SK-N-SH treated with all-trans-retinoic acid at 6 μM for 48 hours (cell line): ENCODE data around the gene WNT7A.

Experiments
- ATAC-seq: fragments of 200-7000 bp; cut with Tn5 transposase; 3 replicates; pipeline ENCODE4 v1.9.1; 2020; ENCODE audit warnings: mild to moderate bottlenecking, moderate library complexity
- ARNTL ChIP-seq: fragments of 450-650 bp; formaldehyde crosslinking; IDR thresholded peaks from 2 replicates; pipeline ENCODE4 v1.5.0; 2020; ENCODE audit warnings: low read depth, mild to moderate bottlenecking, moderate library complexity, borderline replicate concordance
- BACH2 ChIP-seq: fragments of 250-450 bp; sonication (Bioruptor Pico); IDR thresholded peaks from 2 replicates; pipeline ENCODE4 v1.9.0; 2021; ENCODE audit warnings: mild to moderate bottlenecking, borderline replicate concordance
- CSDC2 ChIP-seq: fragments of 250-450 bp; sonication (Bioruptor Pico); IDR thresholded peaks from 2 replicates; pipeline ENCODE4 v1.5.0; 2020; ENCODE audit warnings: mild to moderate bottlenecking, moderate library complexity
- ESRRG ChIP-seq: fragments of 250-450 bp; sonication (Bioruptor Pico); IDR thresholded peaks from 2 replicates; pipeline ENCODE4 v1.6.1; 2021; ENCODE audit warnings: mild to moderate bottlenecking
- GLIS3 ChIP-seq: fragments of 250-450 bp; sonication (Bioruptor Pico); IDR thresholded peaks from 2 replicates; pipeline ENCODE4 v1.5.0; 2020; ENCODE audit warnings: mild to moderate bottlenecking, moderate library complexity
- ISL1 ChIP-seq: fragments of 250-450 bp; sonication (Bioruptor Pico); IDR thresholded peaks from 2 replicates; pipeline ENCODE4 v2.1.2; 2022; ENCODE audit warnings: mild to moderate bottlenecking, moderate library complexity
- OSR1 ChIP-seq: fragments of 250-450 bp; sonication (Bioruptor Pico); IDR thresholded peaks from 2 replicates; pipeline ENCODE4 v1.8.0; 2022; ENCODE audit warnings: moderate library complexity, mild to moderate bottlenecking, inconsistent platforms
- PPARA ChIP-seq: fragments of 250-450 bp; sonication (Bioruptor Pico); IDR thresholded peaks from 2 replicates; pipeline ENCODE4 v1.5.0; 2020; ENCODE audit warnings: mild to moderate bottlenecking, borderline replicate concordance
- RARB ChIP-seq: fragments of 250-450 bp; sonication (Bioruptor Pico); IDR thresholded peaks from 2 replicates; pipeline ENCODE4 v1.8.0; 2021; ENCODE audit warnings: mild to moderate bottlenecking, moderate library complexity
- SNAI2 ChIP-seq: fragments of 250-450 bp; sonication (Bioruptor Pico); IDR thresholded peaks from 2 replicates; pipeline ENCODE4 v1.5.0; 2020; ENCODE audit warnings: mild to moderate bottlenecking, moderate library complexity
- TCF4 ChIP-seq: fragments of 250-450 bp; sonication (Bioruptor Pico); IDR thresholded peaks from 2 replicates; pipeline ENCODE4 v1.8.0; 2021; ENCODE audit warnings: mild to moderate bottlenecking, moderate library complexity, borderline replicate concordance
- TOX ChIP-seq: fragments of 250-450 bp; sonication (Bioruptor Pico); IDR thresholded peaks from 2 replicates; pipeline ENCODE4 v1.8.0; 2021; ENCODE audit warnings: mild to moderate bottlenecking, moderate library complexity, borderline replicate concordance
- ZC3H10 ChIP-seq: fragments of 250-450 bp; sonication (Bioruptor Pico); IDR thresholded peaks from 2 replicates; pipeline ENCODE4 v1.5.1; 2021; ENCODE audit warnings: mild to moderate bottlenecking, moderate library complexity
- ZFP3 ChIP-seq: fragments of 250-450 bp; sonication (Bioruptor Pico); IDR thresholded peaks from 2 replicates; pipeline ENCODE4 v1.5.0; 2020; ENCODE audit warnings: mild to moderate bottlenecking, moderate library complexity
- ZFP30 ChIP-seq: fragments of 450-650 bp; formaldehyde crosslinking; IDR thresholded peaks from 2 replicates; pipeline ENCODE4 v1.5.0; 2022; ENCODE audit warnings: mild to moderate bottlenecking, moderate library complexity
- ZNF565 ChIP-seq: fragments of 450-650 bp; formaldehyde crosslinking; conservative IDR thresholded peaks from 2 replicates; pipeline ENCODE4 v1.5.0; 2020; ENCODE audit warnings: low read depth, mild to moderate bottlenecking, moderate library complexity
- ZNF70 ChIP-seq: fragments of 450-650 bp; formaldehyde crosslinking; IDR thresholded peaks from 2 replicates; pipeline ENCODE4 v1.5.0; 2020; ENCODE audit warnings: mild to moderate bottlenecking, moderate library complexity
- ZNF8 ChIP-seq: fragments of 450-650 bp; formaldehyde crosslinking; IDR thresholded peaks from 2 replicates; pipeline ENCODE4 v1.5.0; 2020; ENCODE audit warnings: mild to moderate bottlenecking, moderate library complexity
- TF ChIP-seq, protein P1 (sequence below): fragments of 250-450 bp; sonication (Bioruptor Pico); IDR thresholded peaks from 2 replicates; pipeline ENCODE4 v1.5.0; 2020; ENCODE audit warnings: mild to moderate bottlenecking, moderate library complexity
- TF ChIP-seq, protein P2 (sequence below): fragments of 250-450 bp; sonication (Bioruptor Pico); IDR thresholded peaks from 2 replicates; pipeline ENCODE4 v1.5.1; 2020; ENCODE audit warnings: low read depth, mild to moderate bottlenecking, moderate library complexity
- TF ChIP-seq, protein P3 (sequence below): fragments of 250-450 bp; sonication (Bioruptor Pico); IDR thresholded peaks from 2 replicates; pipeline ENCODE4 v1.8.0; 2020; ENCODE audit warnings: mild to moderate bottlenecking, moderate library complexity, borderline replicate concordance
- TF ChIP-seq, protein P4 (sequence below): fragments of 250-450 bp; sonication (Bioruptor Pico); IDR thresholded peaks from 2 replicates; pipeline ENCODE4 v1.8.0; 2021; ENCODE audit warnings: low read depth, mild to moderate bottlenecking, moderate library complexity, borderline replicate concordance

The WNT7A gene

DNA sequence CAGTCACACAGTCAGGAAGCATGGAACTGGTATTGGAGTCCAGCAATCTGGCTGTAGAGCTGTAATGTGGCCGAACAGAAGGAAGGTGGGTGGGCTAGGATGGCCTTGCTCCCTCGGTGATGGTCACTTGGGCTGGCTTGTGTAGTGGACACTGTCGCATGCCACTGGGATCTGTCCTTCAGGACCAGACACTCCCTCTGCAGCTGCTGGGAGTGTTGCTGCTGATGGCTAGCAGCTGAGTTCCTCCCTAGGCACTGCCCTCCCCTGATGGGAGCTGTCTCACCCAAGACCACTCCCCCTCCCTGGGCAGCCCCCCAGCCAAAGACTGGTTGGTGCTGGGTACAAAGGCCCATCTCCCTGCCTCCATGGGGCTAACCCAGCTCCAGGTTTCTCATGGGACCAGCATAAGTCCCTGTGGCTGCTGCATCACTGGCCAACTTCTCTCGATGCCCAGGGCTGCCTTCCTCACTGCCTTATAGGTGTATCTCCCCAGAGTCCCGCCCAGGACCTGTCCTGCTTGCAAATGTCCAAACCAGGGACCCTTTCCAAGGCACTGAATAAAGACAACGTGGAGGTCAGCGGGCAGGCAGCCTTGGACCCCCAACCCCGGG lies 48.4 kb downstream of the WNT7A start:
- TF ChIP-seq RARB (CRISPR knock-in tag), result no peak
- no peak for ATAC-seq

DNA sequence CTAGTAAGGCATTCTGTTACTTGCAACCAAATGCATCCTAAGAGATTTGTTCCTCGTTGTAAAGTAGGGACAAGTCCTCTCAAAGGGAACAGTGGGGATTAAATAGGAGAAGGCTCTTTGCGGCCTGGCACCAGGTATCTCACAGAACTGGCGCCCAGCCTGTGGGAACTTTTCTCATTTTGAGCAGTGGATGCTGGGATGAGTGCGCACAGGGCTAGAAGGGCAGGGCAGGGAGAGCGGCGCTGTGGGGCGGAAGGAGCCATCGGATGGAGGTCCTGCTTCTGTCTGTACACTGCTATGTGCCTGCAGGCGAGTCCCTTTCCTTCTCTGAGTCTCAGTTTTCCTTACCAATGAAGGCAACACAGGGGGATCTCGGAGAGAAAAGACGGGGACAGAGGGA lies 50.6 kb downstream of the WNT7A start:
- no peak for ATAC-seq
- TF ChIP-seq CSDC2 (no peak), ZNF70 (CRISPR knock-in tag) (no peak), TCF4 (no peak), ISL1 (CRISPR knock-in tag) (no peak)

DNA sequence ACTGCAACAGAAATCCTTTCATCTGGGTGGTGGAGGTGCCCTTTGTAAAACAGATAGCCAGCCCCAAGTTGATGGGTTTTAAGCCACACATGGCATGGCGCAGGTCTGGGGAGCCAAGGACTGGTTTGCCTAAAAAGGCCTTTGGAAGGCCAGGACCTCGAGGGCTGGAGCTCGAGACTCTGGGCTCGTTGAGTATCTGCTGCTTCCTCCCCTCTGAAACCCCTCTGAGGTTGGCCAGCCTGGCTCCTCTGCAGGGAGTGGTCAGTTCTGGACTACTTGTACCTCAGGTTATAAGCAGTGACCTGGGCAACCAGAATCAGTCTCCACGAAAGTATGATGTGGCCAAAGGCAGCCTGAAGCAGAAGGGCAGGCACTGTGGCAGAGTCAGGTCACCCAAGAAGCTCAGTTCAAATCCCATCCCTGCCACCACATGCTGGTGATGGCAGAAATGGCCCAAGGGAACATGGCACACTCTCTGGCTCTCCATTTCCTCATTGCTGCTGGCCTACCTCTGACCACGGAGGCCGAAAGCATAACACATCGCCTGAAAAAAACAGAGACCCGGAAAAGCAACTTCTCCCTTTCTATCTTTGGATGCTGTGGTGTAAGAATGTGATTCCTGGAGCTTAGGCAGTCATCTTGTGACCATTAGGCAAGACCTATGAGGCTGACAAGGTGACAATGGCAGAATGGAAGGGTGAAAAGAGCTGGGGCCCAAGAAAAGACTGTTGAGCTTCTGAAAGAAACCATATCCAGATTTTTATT lies 51.2 kb downstream of the WNT7A start:
- TF ChIP-seq PPARA (CRISPR knock-in tag) (no peak), RARB (CRISPR knock-in tag) (no peak), ZNF8 (CRISPR knock-in tag) (no peak), BACH2 (CRISPR knock-in tag) (no peak), ARNTL (CRISPR knock-in tag) (no peak), ESRRG (no peak), TCF4 (no peak), ZNF70 (CRISPR knock-in tag) (no peak), CSDC2 (no peak), OSR1 (CRISPR knock-in tag) (no peak), ZFP30 (CRISPR knock-in tag) (no peak), ZC3H10 (no peak), TOX (CRISPR knock-in tag) (no peak), ISL1 (CRISPR knock-in tag) (no peak), GLIS3 (CRISPR knock-in tag) (no peak)
- TF ChIP-seq, protein P1, sequence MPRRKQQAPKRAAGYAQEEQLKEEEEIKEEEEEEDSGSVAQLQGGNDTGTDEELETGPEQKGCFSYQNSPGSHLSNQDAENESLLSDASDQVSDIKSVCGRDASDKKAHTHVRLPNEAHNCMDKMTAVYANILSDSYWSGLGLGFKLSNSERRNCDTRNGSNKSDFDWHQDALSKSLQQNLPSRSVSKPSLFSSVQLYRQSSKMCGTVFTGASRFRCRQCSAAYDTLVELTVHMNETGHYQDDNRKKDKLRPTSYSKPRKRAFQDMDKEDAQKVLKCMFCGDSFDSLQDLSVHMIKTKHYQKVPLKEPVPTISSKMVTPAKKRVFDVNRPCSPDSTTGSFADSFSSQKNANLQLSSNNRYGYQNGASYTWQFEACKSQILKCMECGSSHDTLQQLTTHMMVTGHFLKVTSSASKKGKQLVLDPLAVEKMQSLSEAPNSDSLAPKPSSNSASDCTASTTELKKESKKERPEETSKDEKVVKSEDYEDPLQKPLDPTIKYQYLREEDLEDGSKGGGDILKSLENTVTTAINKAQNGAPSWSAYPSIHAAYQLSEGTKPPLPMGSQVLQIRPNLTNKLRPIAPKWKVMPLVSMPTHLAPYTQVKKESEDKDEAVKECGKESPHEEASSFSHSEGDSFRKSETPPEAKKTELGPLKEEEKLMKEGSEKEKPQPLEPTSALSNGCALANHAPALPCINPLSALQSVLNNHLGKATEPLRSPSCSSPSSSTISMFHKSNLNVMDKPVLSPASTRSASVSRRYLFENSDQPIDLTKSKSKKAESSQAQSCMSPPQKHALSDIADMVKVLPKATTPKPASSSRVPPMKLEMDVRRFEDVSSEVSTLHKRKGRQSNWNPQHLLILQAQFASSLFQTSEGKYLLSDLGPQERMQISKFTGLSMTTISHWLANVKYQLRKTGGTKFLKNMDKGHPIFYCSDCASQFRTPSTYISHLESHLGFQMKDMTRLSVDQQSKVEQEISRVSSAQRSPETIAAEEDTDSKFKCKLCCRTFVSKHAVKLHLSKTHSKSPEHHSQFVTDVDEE, result no peak
- TF ChIP-seq, protein P2, sequence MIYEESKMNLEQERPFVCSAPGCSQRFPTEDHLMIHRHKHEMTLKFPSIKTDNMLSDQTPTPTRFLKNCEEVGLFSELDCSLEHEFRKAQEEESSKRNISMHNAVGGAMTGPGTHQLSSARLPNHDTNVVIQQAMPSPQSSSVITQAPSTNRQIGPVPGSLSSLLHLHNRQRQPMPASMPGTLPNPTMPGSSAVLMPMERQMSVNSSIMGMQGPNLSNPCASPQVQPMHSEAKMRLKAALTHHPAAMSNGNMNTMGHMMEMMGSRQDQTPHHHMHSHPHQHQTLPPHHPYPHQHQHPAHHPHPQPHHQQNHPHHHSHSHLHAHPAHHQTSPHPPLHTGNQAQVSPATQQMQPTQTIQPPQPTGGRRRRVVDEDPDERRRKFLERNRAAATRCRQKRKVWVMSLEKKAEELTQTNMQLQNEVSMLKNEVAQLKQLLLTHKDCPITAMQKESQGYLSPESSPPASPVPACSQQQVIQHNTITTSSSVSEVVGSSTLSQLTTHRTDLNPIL (CRISPR knock-in tag), result no peak
- TF ChIP-seq, protein P3, sequence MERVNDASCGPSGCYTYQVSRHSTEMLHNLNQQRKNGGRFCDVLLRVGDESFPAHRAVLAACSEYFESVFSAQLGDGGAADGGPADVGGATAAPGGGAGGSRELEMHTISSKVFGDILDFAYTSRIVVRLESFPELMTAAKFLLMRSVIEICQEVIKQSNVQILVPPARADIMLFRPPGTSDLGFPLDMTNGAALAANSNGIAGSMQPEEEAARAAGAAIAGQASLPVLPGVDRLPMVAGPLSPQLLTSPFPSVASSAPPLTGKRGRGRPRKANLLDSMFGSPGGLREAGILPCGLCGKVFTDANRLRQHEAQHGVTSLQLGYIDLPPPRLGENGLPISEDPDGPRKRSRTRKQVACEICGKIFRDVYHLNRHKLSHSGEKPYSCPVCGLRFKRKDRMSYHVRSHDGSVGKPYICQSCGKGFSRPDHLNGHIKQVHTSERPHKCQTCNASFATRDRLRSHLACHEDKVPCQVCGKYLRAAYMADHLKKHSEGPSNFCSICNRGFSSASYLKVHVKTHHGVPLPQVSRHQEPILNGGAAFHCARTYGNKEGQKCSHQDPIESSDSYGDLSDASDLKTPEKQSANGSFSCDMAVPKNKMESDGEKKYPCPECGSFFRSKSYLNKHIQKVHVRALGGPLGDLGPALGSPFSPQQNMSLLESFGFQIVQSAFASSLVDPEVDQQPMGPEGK, result no peak
- TF ChIP-seq, protein P4, sequence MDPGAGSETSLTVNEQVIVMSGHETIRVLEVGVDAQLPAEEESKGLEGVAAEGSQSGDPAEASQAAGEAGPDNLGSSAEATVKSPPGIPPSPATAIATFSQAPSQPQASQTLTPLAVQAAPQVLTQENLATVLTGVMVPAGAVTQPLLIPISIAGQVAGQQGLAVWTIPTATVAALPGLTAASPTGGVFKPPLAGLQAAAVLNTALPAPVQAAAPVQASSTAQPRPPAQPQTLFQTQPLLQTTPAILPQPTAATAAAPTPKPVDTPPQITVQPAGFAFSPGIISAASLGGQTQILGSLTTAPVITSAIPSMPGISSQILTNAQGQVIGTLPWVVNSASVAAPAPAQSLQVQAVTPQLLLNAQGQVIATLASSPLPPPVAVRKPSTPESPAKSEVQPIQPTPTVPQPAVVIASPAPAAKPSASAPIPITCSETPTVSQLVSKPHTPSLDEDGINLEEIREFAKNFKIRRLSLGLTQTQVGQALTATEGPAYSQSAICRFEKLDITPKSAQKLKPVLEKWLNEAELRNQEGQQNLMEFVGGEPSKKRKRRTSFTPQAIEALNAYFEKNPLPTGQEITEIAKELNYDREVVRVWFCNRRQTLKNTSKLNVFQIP (CRISPR knock-in tag), result no peak
- ATAC-seq, result no peak

DNA sequence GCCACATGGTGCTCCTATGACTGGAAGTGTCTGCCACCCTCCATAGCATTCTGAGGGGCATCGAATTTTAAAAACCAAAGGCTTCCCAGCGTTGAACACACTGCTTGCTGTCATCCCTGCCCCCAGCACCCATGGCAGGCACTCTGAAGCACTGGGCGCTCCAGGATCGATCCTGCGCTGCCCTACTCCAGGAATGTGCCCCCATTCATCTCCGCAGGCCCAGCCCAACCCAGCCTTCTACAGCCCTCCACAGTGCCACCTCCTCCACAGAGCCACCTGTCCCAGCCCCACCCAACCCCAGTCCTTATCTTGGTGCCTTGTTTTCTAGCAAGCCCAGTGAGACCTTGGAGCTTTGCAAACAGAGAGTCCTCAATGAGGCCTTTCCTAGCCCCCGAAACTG lies 52.2 kb downstream of the WNT7A start:
- no peak for ATAC-seq
- TF ChIP-seq GLIS3 (CRISPR knock-in tag), result no peak
- TF ChIP-seq RARB (CRISPR knock-in tag), result no peak
- no peak for TF ChIP-seq BACH2 (CRISPR knock-in tag)
- TF ChIP-seq ZFP3 (CRISPR knock-in tag), result no peak
- TF ChIP-seq SNAI2, result no peak
- no peak for TF ChIP-seq TCF4
- TF ChIP-seq ARNTL (CRISPR knock-in tag), result no peak
- TF ChIP-seq ZNF8 (CRISPR knock-in tag), result no peak
- no peak for TF ChIP-seq PPARA (CRISPR knock-in tag)
- TF ChIP-seq, protein P1, result no peak
- TF ChIP-seq TOX (CRISPR knock-in tag), result no peak
- no peak for TF ChIP-seq CSDC2
- TF ChIP-seq, protein P4 (CRISPR knock-in tag), result no peak
- TF ChIP-seq ZNF70 (CRISPR knock-in tag), result no peak
- no peak for TF ChIP-seq ZNF565 (CRISPR knock-in tag)
- no peak for TF ChIP-seq OSR1 (CRISPR knock-in tag)
